ENCODE data around the gene ARTN.

Gene ARTN, protein sequence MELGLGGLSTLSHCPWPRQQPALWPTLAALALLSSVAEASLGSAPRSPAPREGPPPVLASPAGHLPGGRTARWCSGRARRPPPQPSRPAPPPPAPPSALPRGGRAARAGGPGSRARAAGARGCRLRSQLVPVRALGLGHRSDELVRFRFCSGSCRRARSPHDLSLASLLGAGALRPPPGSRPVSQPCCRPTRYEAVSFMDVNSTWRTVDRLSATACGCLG

GRCh38 chr1:43933386-43934100 is at the start of gene ARTN:
ARTN (plus strand) TSS chr1:43933801; CDS start chr1:43935657, 1,856 bp downstream.
- DNase-seq, result no peak

DNA sequence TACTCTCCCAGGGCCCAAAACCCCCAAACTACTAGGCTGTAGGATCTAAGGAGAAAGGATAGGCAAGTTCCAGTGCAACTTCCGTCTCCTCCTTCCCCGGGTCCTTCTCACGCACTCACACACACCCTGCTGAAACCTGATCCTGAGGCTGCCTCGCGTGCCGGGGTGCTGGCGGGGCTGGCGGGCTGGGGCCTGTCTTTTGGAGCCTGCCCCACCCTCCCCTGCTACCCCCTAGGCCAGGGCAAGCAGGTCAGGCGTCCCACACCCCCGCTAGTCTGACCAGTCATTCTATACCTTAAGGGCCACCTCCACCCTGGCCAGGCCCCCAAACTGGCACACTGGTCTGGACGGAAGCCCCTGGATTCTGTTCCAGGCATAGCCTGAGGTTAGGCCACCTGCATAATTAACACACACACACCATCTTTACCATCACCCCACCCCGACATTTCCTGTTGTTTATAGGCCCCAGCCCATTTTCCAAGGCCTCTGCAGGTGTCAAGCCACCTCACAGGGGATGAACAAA is 48.3 kb upstream of the ARTN start:
- DNase-seq, result no peak

DNA sequence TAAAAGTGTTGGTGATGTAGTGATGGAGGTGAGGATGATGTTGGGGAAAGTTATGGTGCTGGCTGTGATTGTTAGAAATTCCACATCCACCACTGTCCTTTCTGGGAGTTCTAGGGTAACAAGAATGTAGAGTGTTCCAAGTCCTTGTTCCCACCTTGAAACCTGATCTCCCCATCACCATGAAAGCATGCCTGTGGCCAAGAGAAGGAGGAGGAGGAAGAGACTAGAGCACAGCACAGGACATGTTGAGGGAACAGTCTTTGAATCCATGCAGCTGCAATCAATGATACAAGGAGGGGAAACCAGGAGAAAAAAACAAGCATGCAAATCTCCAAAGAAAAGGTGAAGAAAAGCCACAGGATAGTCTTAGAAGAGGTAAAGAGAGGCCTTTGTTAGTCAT is 45.9 kb upstream of the ARTN start:
- DNase-seq, result no peak

DNA sequence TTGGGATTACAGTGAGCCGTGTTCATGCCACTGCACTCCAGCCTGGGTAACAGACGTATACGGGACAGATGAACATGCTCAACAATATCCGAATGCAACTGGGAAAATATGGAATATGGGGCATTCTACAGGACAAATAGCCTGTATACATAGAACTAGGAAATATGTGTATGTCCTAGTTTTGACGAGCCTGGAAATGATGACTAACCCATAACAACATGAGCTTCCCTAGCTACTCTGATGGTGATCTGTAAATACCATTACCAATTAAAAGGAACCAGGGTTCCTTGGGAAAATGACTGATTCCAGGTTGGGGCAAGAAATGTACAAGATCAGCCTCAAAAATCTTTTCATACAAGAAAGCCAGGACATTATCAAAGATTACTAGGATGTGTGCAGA is 42.8 kb upstream of the ARTN start:
- DNase-seq, result no peak

GRCh38 chr1:43893006-43893405 is 40.6 kb upstream of the ARTN start:
- DNase-seq, result no peak

DNA sequence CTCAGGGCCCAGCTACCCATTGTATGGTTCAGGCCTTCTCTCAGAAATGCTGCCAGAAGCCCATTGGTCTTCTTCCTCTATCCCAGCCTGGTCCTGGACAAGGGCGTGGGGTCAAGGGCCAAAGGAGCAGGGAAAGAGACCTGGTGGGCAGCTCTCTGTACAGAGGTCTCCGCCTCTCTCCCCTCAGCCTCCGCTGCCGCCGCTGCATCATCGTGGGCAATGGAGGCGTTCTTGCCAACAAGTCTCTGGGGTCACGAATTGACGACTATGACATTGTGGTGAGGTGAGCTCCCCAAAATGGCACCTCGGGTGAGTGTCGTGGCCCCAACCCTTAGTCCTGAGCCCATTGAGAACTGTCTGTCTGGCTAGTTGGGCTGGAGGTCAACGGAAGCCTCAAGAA is 34.6 kb upstream of the ARTN start:
- DNase-seq, result no peak

DNA sequence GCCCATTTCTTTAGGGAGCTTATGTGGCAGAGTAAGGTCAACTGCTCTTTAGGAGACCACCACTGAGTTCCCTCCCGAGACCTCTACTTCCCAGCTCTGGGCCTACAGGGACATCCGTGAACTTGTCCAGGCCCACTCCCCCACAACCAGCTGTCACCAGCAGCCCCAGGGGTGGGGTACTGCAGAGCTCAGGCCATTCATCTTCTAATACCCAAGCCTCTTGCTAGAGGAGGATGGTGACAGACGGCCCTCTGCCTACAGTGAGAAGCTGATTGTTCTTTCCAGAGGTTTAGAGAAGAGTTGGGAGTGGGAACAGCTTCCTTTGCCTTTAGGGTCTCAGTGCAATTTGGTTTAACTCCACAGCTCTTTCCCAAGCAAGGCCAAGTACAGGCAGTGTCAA is 33.2 kb upstream of the ARTN start:
- DNase-seq, result no peak

DNA sequence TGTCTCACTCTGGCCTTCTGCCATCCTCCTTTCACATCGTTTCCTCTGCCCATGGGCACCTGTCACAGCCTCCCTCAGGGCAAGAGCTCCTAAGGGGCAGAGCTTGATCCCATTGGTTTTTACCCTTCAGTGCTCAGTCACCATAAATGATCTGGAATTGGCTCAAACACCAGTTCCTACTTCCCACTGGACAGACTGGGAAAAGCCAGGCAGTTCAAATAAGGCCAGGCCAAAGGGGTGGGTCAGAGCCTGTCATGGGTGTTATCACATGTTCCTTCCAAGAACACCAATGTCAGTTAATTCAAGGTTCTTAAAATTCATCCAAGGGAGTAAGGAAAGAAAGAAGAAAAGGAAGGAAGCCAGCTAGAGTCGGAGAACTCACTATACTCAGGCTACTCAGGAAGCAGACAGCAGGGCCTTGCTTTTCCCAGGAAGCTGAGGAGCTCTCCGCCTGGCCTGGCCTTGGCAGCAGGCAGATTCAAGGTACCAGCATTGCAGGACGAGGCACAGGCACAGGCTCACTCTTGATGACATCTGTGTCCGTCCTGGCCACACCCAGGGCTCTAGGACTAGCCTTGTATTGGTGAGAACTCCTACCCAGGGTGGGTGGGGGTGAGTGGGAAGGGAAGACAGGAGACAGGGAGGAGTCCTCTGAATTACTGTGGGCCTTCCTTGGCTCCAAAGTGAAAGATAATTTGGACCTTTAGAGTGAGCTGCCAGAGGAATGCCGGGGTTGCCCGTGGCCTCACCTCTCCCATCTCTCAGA is 32.2 kb upstream of the ARTN start:
- DNase-seq, result no peak

DNA sequence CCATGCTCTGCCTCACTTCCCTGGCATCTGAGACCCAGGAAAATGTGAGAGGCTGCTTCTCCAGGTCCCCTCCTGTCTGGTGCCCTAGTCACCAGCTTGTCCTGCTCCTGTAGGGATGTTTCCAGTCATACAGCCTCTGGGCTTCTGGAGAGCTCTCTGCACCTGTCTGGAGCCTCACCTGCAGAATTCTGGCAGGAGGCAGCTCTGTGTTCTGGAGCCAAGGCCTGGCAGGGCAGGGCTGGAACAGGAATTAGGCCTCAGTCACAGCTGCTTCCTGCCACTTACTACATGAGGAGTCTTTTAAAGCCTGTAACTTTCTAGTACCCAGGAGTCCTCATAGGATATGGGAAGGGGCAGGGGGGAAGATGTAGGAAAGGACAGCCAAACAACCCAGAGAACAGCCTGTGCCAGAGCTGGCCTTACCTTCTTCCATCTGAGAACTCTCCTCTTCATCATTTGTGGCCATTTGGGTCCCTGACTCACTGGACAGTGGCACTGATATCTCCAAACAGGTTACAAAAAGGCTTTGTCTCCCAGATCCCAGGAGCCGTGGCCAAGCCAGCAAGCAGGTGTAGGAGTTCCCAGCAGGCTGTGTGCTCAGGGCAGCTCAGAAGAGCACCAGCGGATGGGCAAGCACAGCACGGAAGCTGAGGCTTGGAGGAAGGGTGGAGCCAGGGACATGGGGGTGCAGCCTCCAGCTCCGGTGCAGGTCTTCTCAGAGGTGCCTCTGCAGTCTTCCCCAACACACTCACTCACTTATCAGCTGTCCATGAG is 31.4 kb upstream of the ARTN start:
- DNase-seq, result no peak

DNA sequence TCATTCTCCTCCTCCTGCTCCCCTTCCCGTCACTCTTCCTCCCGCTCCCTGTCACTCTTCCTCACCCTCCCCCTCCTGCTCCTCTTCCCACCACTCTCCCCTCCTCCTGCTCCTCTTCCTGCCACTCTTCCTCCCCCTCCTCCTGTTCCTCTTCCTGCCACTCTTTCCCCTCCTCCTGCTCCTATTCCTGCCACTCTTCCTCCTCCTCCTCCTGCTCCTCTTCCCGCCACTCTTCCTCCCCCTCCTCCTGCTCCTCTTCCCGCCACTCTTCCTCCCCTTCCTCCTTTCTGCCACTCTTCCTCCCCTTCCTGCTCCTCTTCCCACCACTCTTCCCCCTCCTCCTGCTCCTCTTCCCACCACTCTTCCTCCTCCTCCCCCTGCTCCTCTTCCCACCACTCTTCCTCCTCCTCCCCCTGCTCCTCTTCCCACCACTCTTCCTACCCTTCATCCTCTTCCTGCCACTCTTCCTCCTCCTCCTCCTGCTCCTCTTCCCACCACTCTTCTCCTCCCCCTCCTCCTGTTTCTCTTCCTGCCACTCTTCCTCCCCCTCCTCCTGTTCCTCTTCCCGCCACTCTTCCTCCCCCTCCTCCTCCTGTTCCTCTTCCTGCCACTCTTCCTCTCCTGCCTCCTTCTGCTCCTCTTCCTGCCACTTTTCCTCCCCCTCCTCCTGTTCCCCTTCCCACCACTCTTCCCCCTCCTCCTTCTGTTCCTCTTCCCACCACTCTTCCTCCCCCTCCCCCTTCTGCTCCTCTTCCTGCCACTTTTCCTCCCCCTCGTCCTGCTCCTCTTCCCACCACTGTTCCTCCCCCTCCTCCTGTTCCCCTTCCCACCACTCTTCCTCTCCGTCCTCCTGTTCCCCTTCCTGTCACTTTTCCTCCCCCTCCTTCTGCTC is 28.7 kb upstream of the ARTN start:
- no peak for DNase-seq

- DNase-seq, result no peak
Observed at GRCh38 chr1:43908226-43908625, 25.4 kb upstream of the ARTN start.

DNA sequence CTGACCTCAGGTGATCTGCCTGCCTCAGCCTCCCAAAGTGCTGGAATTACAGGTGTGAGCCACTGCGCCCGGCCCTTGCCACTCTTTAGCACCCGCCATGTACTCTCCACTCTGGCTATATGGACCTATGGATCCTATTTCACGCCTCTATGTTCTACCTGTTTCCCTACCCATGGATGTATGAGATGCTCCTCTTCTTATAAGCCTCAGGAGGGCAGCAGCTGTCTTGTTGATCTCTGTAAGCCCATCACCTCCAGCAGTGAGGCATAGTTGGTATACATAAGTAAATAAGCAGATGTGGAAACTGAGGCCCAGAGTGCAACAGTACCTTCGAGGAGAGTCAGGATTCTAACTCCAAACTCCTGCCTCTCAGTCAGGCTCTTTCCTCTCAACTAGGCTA is 24.7 kb upstream of the ARTN start:
- DNase-seq, result no peak

DNA sequence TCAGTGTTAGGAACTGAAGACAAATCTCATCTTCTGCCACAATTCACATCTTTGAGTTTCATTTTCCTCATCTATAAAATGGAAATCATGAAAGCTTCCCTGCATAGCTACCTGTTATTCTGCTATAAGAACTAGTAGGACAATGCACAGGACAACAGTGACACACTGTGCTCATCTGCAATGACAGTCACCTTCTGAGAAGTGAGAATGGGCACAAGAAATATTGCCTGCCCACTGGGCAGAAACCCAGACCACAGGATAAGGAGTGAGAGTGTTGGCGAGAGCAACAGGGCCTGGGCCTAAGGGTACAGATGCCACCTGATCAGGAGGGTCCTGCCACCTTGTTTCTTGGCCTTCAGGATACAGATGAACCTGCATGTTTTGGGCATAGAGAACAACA is 23.3 kb upstream of the ARTN start:
- no peak for DNase-seq

DNA sequence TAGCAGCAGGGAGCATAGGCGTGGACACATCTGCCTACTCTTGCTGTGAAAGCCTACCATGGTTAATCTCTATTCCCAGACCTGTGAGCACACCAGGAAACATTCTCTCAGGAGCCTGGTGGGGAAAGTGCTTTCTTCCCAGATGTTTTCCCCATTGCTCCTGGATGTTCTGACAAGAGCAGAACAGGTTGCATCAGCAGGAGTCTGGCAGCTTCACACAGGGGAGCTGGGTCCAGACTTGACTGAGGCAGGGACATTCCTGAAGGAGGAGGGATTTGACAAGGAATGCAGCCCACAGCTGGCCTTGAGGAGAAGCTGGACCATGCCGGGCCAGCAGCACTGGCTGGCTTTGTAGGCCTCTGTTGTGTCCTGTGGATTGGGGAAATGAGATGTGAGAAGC is 21.0 kb upstream of the ARTN start:
- DNase-seq, result no peak

DNA sequence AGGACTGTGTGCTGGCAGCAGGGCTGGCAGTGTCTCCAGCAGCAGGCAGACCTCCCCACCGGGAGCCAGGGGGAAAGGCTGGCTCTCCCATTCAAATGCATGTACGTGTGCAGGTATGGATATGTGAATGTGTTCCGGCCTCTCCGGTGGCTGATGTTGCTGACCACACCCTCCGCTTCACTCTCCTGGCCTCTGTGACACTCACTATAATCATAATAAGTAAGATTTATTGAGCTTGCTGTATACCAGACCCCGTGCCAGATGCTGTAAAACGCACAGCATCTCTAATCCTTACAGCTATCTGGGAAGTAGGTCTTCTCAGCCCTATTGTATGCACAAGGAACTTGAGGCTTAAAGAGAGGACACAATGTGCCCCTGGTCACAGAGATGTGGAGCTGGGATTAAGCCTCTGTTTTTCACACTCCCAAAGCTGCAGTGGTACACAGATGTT is 20.5 kb upstream of the ARTN start:
- no peak for DNase-seq

- no peak for DNase-seq
Observed at GRCh38 chr1:43913666-43914360, 19.8 kb upstream of the ARTN start.

DNA sequence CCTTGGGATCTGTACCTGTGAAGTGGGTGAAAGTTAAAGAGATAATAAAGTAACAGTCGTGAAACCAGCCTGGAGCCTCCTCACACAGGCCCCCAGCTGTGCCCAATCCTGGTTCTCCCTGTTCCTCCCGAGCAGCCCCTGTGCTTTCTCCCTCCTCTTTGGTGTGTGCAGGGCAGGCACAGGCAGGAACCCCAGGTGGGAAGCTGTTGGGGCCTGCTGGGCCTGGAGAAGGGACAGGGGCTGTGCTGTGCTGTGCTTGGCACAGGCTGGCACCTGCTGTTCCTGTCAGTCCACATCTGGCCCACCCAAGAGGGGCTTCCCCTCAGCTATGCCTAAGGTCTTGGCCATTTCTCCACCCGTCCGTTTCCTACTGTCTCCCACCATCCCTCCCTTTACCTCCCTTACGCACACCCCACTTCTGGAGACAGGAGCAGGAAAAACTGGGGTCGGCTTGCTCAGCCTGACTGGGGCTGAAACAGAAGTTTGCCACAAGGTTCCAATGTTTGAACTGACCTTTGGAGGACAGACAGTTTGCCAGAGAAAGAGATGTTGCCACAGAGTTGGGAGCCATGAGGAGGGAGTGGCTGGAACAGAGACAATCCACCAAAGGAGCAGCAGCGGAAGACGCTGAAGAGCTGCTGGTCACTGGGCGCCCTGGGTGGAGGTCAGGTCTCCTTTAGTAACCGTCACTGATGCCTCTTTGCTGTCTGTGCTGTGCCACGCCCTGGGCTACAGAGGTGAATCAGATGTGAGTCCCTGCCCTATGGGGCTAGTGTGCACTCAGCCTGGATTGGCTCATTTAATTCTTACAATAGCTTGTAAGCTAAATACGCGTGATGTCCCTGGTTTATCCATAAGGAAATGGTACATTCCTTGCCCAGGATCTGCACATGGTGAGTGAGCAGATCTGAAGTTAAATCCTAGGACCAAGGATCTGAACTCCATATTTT is 18.8 kb upstream of the ARTN start:
- no peak for DNase-seq

DNA sequence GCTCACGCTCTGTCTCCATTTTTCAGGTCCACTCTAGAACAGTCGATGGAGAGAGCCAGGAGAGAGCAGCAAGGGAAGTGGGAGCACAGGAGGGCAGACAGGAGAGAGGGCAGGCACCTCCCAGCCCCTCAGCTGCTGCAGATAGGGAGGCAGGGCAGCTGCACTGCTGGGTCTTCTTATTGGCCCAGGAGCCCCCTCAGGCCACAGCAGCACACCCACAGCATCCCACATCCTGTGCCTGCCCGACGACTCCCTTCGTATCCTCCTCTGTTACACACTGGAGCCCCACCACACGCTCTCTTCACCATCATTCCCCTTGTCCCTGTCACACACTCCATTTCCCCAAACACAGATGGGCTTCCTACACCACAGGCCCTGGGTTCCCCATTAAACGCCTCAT is 13.7 kb upstream of the ARTN start:
- no peak for DNase-seq

DNA sequence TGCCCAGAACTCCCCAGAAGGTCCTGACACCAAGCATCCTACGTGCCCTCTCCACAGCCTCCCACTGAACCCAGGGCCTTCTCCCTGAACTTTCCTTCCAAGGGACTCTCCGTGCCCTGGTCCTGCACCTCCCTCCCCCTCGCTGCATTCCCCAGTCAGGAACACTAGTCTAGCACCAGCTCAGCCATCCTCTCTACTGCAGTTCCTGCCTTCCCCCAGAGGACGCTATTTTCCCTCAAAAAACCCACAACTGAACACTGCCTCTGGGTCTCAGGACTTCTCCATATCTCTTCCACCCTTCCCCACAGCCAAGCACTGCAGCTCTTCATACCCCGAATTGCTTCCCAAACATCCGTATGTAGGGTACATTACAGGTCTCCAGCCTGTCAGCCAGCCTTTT is 12.6 kb upstream of the ARTN start:
- no peak for DNase-seq

DNA sequence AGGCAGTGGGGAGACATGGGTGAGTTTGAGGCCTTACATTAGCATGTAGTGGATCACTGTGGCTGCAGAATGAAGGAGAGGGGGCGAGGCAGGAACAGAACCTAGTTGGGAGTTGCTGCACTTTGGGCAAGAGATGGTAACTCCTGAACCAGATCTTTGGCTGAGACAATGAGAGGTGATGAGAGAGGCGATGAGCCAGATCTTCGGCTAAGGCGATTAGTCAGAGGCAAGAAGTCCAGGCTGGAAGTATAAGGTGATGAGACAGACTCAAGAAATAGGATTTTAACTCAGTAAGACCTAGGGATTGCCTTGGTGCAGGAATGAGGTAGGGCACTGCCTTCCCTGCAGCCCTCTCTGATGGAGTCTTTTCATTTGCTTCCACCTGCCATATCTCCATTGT is 9.1 kb upstream of the ARTN start:
- no peak for DNase-seq
